SJSA1 (cell line): ENCODE measurements around the gene UQCR10. TPM values are rescaled to one million over a fixed set of nuclear protein-coding genes. Genes with fewer than 3 reads are reported as not detected.

ENCODE experiments used
- DNase-seq, 2 experiments: peaks; one replicate each; pipeline ENCODE4 v3.0.0-alpha.2; 2015 to 2020; ENCODE audit warnings: low spot score in 2 of 2, low read depth in 1 of 2
- H3K27ac ChIP-seq: fragments of 250-450 bp; sonication (Bioruptor Pico); 2 replicates; pipeline ENCODE4 v1.5.1; 2020; ENCODE audit warnings: mild to moderate bottlenecking, moderate library complexity
- H3K27me3 ChIP-seq: fragments of 250-450 bp; sonication (Bioruptor Pico); replicated peaks from 2 replicates; pipeline ENCODE4 v1.5.1; 2020; ENCODE audit warnings: mild to moderate bottlenecking, moderate library complexity
- H3K36me3 ChIP-seq: fragments of 250-450 bp; sonication (Bioruptor Pico); 2 replicates; pipeline ENCODE4 v1.5.1; 2020; ENCODE audit warnings: mild to moderate bottlenecking
- H3K4me1 ChIP-seq: fragments of 250-450 bp; sonication (Bioruptor Pico); replicated peaks from 2 replicates; pipeline ENCODE4 v1.6.1; 2021; ENCODE audit warnings: mild to moderate bottlenecking
- H3K4me3 ChIP-seq: fragments of 250-450 bp; sonication (Bioruptor Pico); 2 replicates; pipeline ENCODE4 v1.5.1; 2020; ENCODE audit warnings: mild to moderate bottlenecking
- H3K9me3 ChIP-seq: fragments of 250-450 bp; sonication (Bioruptor Pico); replicated peaks from 2 replicates; pipeline ENCODE4 v1.5.1; 2020; ENCODE audit warnings: mild to moderate bottlenecking
- total RNA-seq: library from RNA; depleted of rRNA; stranded (reverse); fragments of >200 nt; shearing (Covaris generic); gene quantifications from 2 replicates; pipeline ENCODE4 v1.2.3, GENCODE V29; 2014; rRNA removed

The UQCR10 gene
- total RNA-seq: 150 and 218 TPM in 2 replicates

- H3K9me3 ChIP-seq: no peaks in the 10 kb centered on the region
- DNase-seq: peak; percentile 93 to 99
These were observed at the start of gene UQCR10 for GRCh38 chr22:29767171-29768051. Gene UQCR10, plus strand, starts transcription at chr22:29767369. Its CDS starts 30 bp downstream, at chr22:29767399.

DNA sequence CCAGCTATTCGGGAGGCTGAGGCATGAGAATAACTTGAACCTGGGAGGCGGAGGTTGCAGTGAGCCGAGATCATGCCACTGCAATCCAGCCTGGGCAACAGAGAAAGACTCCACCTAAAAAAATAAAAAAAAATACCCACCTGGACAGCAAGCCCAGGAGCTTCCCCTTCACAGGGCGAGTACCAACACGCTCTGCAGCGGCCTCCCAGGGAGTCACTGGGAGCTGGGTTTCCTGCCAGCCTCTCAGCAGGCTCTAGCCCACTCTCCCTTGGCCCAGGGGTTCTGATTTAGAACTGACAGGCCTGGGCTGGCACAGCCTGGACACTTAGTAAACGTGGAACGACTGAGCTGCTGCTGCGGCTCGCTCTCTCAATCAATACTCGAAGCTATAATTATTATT lies 49.4 kb upstream of the UQCR10 start:
- Histone ChIP-seq H3K4me1 (peaks cover 12% of the 10 kb centered on the region), H3K4me3 (no peak overlapping the region), H3K27me3 (peaks cover 38% of the 10 kb centered on the region), H3K36me3 (no peaks in the 10 kb centered on the region), H3K27ac (no peak overlapping the region), H3K9me3 (no peaks in the 10 kb centered on the region)
- no peak for DNase-seq

More at GRCh38 chr22:29767171-29768051, at the start of gene UQCR10:
- H3K27ac ChIP-seq: peak within 1 kb of the TSS; percentile 87
- H3K36me3 ChIP-seq: peaks cover 37% of the 10 kb centered on the region
- H3K27me3 ChIP-seq: no peaks in the 10 kb centered on the region
- peaks cover 16% of the 10 kb centered on the region for H3K4me1 ChIP-seq
- peak within 1 kb of the TSS; percentile 65 for H3K4me3 ChIP-seq

GRCh38 chr22:29718949-29719898 lies 47.9 kb upstream of the UQCR10 start:
- peaks cover 38% of the 10 kb centered on the region for H3K27me3 ChIP-seq
- H3K9me3 ChIP-seq: no peaks in the 10 kb centered on the region
- no peaks in the 10 kb centered on the region for H3K36me3 ChIP-seq
- no peak overlapping the region for H3K27ac ChIP-seq
- H3K4me3 ChIP-seq: no peak overlapping the region
- H3K4me1 ChIP-seq: peaks cover 13% of the 10 kb centered on the region
- DNase-seq: no peak

DNA sequence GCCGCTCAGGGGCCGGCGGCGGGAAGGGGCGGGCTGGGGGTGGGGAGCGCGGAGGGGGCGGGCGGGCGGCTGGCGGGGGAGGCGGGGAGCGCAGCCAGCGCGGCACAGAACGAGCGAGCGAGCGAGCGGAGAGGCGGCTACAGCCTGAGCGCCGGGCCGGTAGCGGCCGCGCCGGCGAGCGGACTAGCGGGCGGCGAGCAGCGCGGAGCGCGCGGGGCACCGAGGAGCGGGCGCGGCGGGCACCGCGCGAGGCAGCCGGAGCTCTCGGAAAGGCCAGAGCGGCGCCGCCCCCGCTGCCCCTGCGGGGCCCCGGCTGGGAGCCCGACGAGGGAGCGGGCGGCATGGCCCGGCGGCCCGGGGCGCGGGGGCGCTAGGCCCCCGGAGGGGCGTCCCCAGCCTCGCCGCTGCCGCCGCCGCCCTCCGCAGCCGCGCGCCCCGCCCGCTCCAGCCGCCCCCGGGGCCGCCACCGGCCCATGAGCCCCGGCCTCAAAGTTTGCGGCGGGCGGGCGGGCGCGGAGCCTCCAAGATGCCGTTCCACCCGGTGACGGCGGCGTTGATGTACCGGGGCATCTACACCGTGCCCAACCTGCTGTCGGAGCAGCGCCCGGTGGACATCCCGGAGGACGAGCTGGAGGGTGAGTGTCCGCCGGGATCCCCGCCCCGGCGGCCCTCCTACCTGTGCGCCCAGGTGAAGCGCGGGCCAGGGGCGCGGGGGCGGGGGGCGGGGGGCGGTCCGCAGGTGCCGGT lies 47.1 kb upstream of the UQCR10 start, which contains the start of gene CABP7:
CABP7 (plus strand) TSS at position 105 of the 747 bp plus-strand sequence; CDS start at position 527, 422 bp downstream.
- no peak for DNase-seq

GRCh38 chr22:29720811-29721323 lies 46.3 kb upstream of the UQCR10 start:
- peaks cover 13% of the 10 kb centered on the region for H3K4me1 ChIP-seq
- peaks cover 38% of the 10 kb centered on the region for H3K27me3 ChIP-seq

More for the DNA sequence above, 47.1 kb upstream of the UQCR10 start, which contains the start of gene CABP7:
- H3K27ac ChIP-seq: no peak within 1 kb of the TSS
- H3K36me3 ChIP-seq: no peaks in the 10 kb centered on the region
- no peak within 1 kb of the TSS for H3K4me3 ChIP-seq
- H3K4me1 ChIP-seq: peaks cover 13% of the 10 kb centered on the region
- no peaks in the 10 kb centered on the region for H3K9me3 ChIP-seq
- H3K27me3 ChIP-seq: peaks cover 38% of the 10 kb centered on the region

DNA sequence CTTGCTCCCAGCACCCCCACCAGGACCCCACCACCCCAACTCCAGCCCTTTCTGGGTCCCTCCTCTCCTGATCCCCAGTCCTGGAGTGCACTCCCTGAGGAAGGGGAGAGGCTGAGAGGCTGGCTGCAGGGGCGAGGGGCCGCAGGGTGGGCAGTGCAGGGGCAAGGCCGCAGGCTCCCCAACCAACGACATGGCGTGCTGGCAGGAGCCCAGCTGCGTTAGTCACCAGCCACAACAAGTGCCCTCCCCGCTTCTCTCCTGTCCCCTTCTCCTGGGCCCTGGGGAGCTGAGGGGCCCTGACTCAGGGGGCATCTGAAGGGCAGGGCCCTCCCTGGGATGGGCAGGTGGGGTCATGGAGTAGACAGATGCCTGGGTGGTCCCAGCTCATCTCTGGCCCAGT lies 45.0 kb upstream of the UQCR10 start:
- Histone ChIP-seq H3K36me3 (no peaks in the 10 kb centered on the region), H3K4me1 (peaks cover 15% of the 10 kb centered on the region), H3K9me3 (no peaks in the 10 kb centered on the region), H3K27me3 (peaks cover 32% of the 10 kb centered on the region), H3K4me3 (no peak overlapping the region), H3K27ac (no peak overlapping the region)
- DNase-seq: peak in 1 of 2 experiments; percentile 64

More at GRCh38 chr22:29720811-29721323, 46.3 kb upstream of the UQCR10 start:
- Histone ChIP-seq H3K9me3 (no peaks in the 10 kb centered on the region), H3K27ac (no peak overlapping the region), H3K4me3 (no peak overlapping the region), H3K36me3 (no peaks in the 10 kb centered on the region)
- no peak for DNase-seq

DNA sequence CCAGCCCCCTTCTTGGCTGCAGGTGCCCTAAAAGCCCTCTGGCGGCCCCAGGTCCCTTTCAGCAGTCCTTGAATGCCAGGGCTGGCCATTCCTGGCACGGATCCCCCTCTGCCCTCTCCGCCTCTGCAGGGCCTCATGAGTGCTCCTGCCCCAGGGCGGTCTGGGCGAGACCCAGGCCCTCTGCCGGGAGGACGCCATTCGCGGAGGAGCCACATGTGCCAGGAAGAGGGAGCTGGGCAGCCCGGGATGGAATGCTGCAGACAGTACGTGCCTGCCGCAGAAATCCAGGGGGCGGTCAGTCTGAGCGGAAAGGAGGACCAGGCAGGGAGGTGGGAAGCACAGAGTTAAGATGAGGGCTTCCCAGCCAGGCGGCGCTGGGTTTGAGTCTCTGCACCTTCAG lies 44.6 kb upstream of the UQCR10 start:
- Histone ChIP-seq H3K27me3 (peaks cover 32% of the 10 kb centered on the region), H3K36me3 (no peaks in the 10 kb centered on the region), H3K9me3 (no peaks in the 10 kb centered on the region), H3K27ac (no peak overlapping the region), H3K4me3 (no peak overlapping the region), H3K4me1 (peaks cover 15% of the 10 kb centered on the region)
- peak in 1 of 2 experiments; percentile 33 for DNase-seq

DNA sequence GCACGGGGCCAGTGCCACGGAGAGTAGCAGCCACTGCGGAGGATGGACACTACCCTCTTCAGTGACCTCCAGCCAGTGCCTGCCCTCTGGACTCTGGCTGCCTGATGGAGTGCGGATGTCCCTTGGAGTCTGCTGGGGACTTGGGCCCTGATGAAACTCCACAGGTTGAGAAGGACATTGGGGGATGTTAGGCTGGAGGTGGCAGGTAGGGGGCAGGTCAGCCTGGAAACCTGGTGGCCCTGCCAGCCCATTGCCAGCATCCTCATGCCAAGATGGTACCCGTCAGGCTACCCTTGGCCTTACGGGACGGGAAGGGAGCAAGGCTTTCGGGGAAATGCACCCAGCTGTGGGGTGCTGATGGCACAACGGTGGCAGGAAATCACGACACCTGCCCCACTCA lies 43.4 kb upstream of the UQCR10 start:
- Histone ChIP-seq H3K4me1 (peaks cover 15% of the 10 kb centered on the region), H3K4me3 (no peak overlapping the region), H3K27ac (no peak overlapping the region), H3K27me3 (peaks cover 26% of the 10 kb centered on the region), H3K9me3 (no peaks in the 10 kb centered on the region), H3K36me3 (no peaks in the 10 kb centered on the region)
- no peak for DNase-seq

- no peaks in the 10 kb centered on the region for H3K9me3 ChIP-seq
- H3K27me3 ChIP-seq: peaks cover 17% of the 10 kb centered on the region
- no peak overlapping the region for H3K27ac ChIP-seq
- H3K4me1 ChIP-seq: peaks cover 15% of the 10 kb centered on the region
- no peak for DNase-seq
- no peaks in the 10 kb centered on the region for H3K36me3 ChIP-seq
- no peak overlapping the region for H3K4me3 ChIP-seq
These were observed 42.3 kb upstream of the UQCR10 start for GRCh38 chr22:29724843-29725242.

DNA sequence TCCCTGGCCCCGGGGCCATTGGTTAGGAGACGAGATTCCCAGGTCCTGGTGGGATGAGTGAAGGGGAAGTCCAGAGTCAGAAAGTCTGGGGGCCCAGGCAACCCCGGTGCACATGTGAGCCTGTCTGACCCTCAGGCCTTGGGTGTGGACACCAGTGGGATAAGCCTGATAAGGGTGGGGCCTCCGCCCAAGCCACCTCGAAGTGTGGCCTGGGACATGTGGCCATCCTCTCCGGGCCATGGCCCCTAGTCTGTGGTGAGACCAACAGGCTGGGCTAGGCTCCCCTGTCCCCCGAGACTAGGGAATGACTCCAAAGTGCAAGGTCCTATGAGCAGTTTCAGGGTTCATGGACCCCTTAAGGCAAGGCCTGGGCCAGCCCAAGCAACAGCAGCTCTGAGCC lies 41.1 kb upstream of the UQCR10 start:
- no peak for DNase-seq
- Histone ChIP-seq H3K27ac (no peak overlapping the region), H3K9me3 (no peaks in the 10 kb centered on the region), H3K27me3 (peaks cover 11% of the 10 kb centered on the region), H3K4me1 (peaks cover 15% of the 10 kb centered on the region), H3K36me3 (no peaks in the 10 kb centered on the region; the same call in 1 of the 2 replicates), H3K4me3 (no peak overlapping the region)

DNA sequence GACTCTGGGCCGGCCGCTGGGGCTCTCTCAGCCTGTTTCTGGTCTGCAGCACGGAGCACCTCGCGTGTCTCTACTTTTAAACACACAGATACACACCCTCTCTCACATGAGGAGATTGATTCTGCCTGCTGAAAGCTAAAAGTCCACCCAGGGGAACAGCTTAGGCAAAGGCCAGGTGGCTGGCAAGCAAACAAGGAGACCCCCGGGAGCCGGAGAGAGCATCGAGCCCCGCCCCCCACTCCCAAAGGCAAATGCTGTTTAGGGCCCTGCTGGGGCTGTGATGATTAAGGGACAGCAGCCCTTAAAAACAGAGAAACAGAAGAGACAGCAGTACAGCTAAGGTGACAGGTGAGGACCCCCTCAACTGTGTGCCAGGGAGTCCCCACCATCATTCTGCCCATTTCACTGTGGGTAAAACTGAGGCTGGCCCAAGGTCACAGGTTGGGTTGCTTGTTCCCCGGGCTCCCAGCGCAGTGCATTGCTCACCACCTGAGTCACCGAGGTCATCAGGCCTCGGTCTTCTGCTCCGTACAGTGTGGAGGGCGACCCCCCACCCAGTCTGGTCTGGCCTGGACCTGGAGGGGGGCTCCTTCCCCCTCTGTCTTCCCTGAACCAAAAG lies 40.5 kb upstream of the UQCR10 start:
- no peak overlapping the region for H3K27ac ChIP-seq
- H3K9me3 ChIP-seq: no peaks in the 10 kb centered on the region
- DNase-seq: no peak
- no peaks in the 10 kb centered on the region; the same call in 1 of the 2 replicates for H3K36me3 ChIP-seq
- peaks cover 6% of the 10 kb centered on the region for H3K27me3 ChIP-seq
- peaks cover 15% of the 10 kb centered on the region for H3K4me1 ChIP-seq
- no peak overlapping the region for H3K4me3 ChIP-seq

DNA sequence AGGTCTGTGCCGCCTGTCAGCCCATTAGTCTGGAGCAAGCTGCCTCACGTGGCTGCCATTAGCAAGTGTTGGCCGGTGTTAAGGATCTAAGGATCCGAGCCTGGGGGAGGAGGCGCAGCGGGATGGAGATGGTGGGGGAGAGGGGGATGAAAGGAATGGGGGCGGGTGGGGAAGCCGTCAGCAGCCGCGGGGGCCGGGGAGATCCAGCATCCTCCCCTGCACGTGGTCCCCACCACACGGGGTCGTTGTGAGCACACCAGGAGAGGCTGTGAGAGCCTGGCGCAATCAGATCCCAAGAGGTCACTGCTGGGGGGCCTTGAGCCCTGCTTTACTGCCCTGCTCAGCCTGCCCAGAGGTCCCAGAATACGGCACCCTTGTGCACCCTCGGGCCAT lies 40.0 kb upstream of the UQCR10 start:
- no peaks in the 10 kb centered on the region for H3K9me3 ChIP-seq
- H3K4me3 ChIP-seq: no peak overlapping the region
- DNase-seq: peak in 1 of 2 experiments; percentile 63
- no peak overlapping the region for H3K27ac ChIP-seq
- H3K27me3 ChIP-seq: 0 out of 2 replicates have a peak, but pooled peaks cover 4% of the 10 kb centered on the region
- no peaks in the 10 kb centered on the region; the same call in 1 of the 2 replicates for H3K36me3 ChIP-seq
- H3K4me1 ChIP-seq: peaks cover 10% of the 10 kb centered on the region
